GM19452 (cell line): ENCODE measurements around the gene GNA12.
"Not testable (repeated sequence)": the region's sequence is repeated elsewhere in the genome, so short reads cannot be mapped to it uniquely, and the experiment has no call there.

ENCODE experiments used
- ATAC-seq: cut with Tn5 transposase; IDR thresholded peaks from one replicate; pipeline ENCODE4 v1.9.1; 2021; ENCODE audit not compliant: unreplicated experiment

The GNA12 gene

DNA sequence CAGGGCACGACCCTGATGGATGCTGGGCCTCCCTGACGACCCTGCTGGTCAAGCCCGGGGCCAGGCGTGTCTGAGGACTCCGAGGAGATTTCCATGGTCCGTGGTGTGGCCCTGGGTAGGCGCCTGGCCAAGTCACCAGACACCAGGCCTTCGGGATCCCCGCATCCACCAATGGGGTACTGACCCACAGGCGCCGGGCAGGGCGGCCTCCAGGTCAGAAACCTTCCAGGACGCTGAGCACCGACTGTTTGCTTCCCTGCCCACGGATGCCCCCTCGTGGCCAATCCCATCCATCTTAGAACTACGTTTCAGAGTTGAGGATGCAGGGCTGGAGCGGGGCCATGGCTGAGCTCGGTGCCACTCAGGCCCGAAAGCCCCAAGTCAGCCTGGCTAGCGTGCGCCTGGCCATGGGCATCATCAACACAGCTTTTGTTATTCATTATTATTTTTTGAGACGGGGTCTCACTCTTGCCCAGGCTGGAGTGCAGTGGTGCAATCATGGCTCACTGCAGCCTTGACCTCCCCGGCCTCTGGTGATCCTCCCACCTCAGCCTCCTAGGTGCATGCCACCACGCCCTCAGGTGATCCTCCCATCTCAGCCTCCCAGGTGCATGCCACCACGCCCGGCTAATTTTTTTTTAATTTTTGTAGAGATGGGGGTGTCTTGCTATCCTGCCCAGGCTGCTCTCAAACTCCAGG is 163.2 kb downstream of the GNA12 start:
- no peak for ATAC-seq

DNA sequence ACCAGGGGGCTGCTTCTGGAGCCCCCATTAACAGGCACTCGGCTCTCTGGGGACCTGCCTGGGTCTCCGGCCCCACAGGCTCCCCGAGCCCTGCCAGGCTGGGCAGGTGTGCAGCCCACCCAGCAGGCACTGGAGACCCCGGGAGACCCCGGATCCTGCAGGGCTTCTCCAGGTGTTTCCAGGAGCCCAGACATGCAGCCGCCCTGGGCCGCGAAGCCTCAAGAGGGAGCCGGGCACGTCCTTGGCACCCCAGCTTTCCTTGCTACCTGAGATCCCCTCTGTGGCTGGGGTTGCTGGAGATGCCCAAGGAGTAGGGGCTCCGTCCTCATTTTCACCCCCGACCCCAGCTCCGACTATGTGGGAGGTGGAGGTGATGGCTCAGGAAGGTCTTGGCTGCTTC is 163.9 kb downstream of the GNA12 start:
- no peak for ATAC-seq

DNA sequence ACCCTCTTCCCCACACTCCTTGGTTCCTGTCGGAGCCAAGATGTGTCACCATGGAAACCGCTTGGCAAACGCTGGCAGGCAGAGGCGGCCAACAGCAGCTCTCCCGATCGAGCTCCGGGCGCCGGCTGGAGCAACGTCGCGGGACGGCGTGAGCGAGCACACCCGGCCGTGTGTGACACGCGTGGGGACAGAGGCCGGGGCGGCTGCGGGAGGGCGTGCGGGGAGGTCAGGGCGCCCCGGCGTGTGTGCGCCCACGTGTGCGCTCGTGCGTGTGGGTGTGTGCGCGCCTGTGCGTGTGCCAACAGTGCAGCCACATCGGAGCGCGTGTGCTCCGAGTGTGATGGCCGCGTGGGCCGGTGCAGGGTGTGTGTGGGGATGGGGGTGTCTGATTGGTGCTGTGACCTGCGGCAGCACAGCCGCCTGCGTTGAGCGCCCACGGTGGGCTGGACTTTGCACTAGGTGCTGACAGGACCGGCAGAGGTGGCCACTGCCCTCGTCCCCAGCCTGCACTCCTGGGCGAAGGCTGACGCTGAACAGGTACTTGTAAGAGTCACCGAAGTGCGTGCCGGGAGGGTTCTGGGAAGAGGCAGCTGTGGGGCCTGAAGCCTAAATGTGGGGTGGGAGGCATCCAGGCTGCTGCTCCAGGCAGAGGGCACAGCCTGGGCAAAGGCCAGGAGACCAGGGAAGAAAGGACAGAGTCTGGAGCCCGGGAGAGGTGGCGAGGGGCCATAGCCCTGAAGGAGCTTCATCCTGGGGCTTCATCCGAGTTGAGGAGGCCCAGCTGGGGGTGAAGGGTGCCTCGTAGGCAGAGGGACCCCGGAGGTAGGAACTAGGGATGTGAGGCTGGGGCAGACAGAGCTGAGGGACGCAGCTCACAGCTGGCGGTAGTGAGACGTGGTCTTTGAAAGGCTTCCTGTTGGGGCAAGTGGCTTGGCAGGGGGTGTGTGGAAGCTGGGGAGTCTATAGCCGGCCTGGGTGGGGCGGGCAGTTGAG is 164.7 kb downstream of the GNA12 start:
- not testable (repeated sequence) for ATAC-seq

DNA sequence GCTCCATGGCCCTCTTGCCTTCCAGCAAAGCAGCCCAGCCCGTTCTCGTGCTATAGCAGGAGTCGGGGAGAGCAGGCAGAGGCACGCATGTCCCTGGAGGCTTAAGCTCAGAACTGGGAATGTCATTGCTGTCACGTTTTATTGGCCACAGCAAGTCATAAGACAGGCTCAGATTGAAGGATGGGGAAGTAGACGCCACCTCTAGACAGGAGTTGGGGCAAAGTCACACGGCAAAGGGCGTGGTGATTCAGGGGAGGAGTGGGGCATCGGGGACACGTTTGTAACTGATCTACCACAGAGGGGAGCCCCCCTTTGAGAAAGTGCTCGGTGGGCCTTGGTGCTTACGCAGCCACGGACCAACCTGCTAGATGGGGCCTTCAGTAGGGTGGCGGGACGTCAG is 165.7 kb downstream of the GNA12 start:
- ATAC-seq, result not testable (repeated sequence)
